Epithelial cell of prostate (primary cell): ENCODE measurements around the gene DIS3L2.
"Not testable (repeated sequence)": the region's sequence is repeated elsewhere in the genome, so short reads cannot be mapped to it uniquely, and the experiment has no call there.

ENCODE experiments used
- DNase-seq: peaks from one replicate; pipeline ENCODE4 v3.0.0-alpha.2; 2011; ENCODE audit warnings: low read depth, low spot score
- H3K27ac ChIP-seq: fragments of 450-650 bp; 2 replicates; pipeline ENCODE4 v1.5.1; 2017; ENCODE audit warnings: mild to moderate bottlenecking

Gene DIS3L2

DNA sequence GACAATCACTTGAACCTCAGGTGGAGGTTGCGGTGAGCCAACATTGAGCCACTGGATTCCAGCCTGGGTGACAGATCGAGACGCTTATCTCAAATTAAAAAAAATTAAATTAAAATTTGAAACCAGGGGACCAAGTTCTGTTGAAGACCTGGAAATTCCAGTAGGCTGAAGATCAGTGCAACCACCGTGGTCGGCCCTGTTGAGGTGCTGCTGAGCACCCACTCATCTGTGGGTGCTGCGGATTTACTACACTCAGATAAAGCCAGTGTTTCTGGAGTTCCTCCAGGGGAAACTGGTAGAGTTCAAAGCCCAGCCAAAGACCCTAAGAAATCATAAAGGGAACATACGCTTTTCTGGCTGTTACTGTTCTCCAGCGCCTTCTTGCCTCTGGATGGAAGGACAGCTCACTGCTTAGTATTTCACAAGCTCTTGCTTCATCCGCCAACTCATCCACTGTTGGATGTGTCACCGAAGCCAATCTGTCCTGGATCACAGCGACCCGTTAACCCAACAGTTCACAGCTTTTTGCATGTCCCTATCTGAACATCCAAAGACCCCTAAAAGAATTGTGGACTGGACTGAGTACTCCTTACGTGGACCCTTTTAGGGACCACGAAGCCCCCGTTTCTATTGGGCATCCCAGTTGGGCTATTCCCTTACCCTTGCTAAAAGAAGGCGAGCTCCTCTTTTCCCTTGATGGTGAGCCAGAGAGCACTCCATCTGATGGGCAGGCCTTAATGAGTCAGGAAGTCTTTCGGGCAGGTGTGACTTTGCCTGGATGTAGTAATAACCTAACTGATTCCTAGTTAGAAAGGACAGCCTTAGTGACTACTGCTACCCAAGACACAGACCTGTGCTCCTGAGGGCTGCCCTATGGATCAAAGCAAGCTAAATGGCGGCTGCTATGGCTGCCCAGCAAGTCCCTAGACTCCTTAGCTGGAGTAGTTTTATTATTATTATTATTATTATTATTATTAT lies 411.0 kb downstream of the DIS3L2 start:
- H3K27ac ChIP-seq: no peak overlapping the region
- no peak for DNase-seq

DNA sequence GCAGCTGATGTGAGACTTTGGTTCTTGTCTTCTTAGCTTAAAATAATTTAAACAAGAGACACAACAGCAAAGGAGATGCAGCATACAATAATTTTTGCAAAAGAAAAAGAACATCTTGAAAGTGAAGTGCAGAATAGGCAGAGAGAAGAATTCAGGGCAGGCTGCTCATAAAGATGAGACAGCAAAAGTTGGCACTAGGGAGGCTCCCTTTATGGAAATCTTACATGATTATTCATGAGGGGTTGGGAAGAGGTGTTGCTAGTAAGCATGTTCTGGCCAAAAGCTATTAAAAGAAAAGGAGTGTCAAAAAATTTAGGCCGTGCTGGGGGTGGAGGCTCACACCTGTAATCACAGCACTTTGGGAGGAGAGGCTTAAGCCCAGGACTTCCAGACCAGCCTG lies 412.8 kb downstream of the DIS3L2 start:
- DNase-seq: no peak
- no peak overlapping the region for H3K27ac ChIP-seq

DNA sequence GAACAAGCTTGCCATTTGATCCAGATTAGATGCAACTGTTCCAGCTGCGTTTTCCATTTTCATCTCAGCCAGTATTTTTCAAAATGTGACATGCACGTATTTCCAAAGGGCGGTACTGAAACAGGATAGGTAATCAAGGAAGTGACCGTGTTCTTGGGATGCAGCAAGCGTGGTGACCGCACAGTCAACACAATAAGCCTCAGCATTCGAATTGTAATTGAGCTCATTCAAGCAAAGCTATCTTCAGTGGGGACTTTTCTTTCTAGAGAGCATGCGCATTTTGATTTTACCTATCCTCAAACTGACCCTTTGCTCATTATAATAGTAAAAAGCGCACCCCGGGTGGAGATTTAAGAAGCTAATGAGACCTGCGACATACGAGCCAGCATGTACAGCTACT lies 413.7 kb downstream of the DIS3L2 start:
- no peak for DNase-seq
- H3K27ac ChIP-seq: no peak overlapping the region

DNA sequence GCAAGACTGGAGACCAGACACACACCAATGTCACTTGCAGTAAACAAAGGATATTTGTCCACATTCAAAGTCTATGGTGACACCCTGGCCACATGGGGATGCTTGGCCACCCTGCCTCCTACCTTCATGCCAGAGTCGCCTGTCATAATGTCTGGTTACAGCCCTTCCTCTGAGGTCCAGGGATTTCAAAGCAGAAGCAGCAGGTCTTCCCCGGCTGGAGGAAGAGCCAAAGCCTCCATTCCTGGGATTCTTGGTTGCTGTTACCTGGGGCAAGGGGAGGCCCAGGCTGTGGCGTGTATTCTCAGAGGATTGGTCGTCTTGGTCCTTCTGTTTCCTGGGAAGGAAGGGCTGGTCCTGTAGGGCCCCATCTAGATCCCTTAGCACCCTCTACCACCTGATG lies 414.7 kb downstream of the DIS3L2 start:
- H3K27ac ChIP-seq: no peak overlapping the region
- DNase-seq: no peak

DNA sequence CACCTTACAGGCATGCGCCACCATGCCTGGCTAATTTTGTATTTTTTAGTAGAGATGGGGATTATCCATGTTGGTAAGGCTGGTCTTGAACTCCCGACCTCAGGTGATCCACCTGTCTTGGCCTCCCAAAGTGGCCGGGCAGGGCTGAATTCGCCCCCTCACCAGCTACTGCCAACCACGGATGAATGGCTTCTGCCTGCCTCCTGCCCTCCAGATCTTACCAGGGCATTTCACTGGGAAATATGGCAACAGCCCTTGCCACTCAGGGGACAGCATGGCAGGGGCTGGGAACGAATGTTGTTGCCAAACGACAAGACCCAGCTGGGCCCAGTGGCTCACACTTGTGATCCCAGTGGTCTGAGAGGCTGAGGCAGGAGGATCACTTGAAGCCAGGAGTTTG lies 415.2 kb downstream of the DIS3L2 start:
- no peak for DNase-seq
- no peak overlapping the region for H3K27ac ChIP-seq

DNA sequence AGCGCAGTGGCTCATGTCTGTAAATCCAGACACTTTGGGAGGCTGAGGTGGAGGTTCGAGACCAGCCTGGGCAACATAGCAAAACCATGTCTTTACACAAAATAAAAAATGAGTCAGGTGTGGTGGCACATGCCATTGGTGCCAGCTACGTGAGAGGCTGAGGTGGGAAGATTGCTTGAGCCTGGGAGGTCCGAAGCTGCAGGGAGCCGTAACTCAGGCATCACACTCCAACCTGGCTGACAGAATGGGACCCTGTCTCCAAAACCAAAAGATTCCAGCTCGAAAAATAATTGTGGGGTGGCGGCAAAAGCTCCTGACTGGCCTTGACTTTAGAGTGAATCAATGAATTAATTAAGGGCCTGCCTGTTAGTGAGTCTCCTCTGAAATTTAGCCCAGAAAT lies 415.8 kb downstream of the DIS3L2 start:
- no peak overlapping the region for H3K27ac ChIP-seq
- no peak for DNase-seq

DNA sequence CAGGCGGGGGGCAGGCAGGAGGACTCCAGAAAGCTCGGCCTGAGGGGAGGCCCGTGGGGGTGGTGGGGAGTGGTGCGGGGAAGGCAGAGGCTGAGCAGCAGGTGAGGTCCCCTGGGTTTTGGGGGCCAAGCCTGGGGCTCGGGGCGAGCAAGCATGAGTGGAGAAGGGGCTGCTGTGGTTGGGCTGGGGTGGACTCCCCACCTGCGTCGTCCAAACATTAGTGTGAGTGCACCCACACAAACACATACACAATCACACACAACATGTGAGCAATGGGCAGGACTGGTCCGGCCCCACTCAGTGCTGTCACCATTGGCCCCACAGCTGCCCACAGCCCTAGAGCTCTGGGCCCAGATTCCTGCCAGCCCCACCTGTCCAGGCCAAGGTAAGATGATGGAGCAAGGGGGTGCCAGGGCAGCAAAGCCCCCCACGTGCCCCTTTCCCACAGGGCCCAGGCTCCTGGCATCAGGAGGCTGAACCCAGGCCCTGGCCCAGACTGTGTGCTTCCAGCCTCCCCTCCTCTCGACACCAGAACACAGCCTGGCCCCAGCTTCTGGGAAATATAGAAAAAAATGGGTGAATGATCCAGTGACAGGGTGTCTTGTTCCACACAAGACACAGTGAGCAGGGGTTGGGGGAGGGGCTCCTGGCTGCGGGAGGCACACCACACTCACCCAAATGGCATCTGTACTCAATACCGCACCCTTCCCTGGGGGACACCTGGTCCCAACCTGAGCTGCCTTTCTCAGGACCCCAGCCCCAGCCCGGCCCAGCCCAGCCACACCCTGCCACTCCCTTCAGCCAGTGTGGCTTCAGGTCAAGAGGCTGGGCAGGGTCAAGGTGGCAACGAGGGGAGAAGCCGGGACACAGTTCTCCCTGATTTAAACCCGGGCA lies 416.6 kb downstream of the DIS3L2 start:
- DNase-seq: no peak
- no peak overlapping the region for H3K27ac ChIP-seq

DNA sequence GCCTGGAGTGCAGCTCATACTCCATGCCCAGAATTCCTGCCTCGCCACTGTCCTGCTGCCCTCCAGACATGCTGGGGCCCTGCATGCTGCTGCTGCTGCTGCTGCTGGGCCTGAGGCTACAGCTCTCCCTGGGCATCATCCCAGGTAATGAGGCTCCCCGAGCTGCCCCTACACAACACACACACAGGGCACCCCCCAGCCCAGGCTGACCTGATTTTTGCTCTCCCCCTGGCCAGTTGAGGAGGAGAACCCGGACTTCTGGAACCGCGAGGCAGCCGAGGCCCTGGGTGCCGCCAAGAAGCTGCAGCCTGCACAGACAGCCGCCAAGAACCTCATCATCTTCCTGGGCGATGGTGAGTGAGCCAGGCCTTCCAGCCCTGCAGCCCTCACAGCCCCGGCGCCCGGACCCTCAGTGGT lies 417.2 kb downstream of the DIS3L2 start, which contains the start of gene ALPP:
Gene ALPP, plus strand, starts transcription at position 17 of the 417 bp plus-strand sequence. Its CDS starts 52 bp downstream, at position 69.
- not testable (repeated sequence) for H3K27ac ChIP-seq, DNase-seq

DNA sequence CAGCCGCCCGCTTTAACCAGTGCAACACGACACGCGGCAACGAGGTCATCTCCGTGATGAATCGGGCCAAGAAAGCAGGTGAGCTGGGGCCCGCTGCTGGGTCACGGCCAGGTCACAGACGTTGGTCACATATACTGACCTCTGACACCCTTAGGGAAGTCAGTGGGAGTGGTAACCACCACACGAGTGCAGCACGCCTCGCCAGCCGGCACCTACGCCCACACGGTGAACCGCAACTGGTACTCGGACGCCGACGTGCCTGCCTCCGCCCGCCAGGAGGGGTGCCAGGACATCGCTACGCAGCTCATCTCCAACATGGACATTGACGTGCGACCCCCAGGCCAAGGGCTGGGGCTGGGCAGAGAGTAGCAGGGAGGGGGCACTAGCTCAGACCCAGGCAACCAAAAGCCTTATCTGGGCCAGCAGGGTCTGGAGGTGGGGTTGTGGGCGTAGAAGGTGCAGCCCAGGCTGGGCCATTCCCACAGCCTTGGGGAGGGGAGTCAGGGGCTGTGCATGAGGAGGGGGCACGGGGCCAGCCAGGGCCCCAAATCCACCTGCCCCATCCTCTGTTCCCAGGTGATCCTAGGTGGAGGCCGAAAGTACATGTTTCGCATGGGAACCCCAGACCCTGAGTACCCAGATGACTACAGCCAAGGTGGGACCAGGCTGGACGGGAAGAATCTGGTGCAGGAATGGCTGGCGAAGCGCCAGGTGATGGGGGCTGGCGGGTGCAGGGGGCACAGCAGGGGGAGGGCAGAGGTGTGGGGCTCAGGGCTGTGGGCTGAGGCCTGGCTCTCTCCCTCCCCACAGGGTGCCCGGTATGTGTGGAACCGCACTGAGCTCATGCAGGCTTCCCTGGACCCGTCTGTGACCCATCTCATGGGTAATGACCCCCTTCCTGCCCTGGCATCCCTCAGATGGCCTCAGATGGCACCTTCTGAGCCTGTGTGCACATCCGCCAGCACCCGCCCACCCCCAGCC lies 418.4 kb downstream of the DIS3L2 start:
- not testable (repeated sequence) for DNase-seq, H3K27ac ChIP-seq

DNA sequence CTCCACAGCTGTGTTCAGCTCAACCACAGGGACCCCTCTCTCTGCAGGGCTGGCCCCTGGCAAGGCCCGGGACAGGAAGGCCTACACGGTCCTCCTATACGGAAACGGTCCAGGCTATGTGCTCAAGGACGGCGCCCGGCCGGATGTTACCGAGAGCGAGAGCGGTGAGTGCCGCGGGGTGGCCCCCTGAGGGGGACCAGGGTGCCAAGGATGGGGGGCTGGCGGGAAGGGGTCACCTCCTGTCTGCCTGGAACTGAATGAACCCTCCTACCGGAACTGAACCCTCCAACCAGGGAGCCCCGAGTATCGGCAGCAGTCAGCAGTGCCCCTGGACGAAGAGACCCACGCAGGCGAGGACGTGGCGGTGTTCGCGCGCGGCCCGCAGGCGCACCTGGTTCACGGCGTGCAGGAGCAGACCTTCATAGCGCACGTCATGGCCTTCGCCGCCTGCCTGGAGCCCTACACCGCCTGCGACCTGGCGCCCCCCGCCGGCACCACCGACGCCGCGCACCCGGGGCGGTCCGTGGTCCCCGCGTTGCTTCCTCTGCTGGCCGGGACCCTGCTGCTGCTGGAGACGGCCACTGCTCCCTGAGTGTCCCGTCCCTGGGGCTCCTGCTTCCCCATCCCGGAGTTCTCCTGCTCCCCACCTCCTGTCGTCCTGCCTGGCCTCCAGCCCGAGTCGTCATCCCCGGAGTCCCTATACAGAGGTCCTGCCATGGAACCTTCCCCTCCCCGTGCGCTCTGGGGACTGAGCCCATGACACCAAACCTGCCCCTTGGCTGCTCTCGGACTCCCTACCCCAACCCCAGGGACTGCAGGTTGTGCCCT lies 419.9 kb downstream of the DIS3L2 start:
- not testable (repeated sequence) for H3K27ac ChIP-seq, DNase-seq

DNA sequence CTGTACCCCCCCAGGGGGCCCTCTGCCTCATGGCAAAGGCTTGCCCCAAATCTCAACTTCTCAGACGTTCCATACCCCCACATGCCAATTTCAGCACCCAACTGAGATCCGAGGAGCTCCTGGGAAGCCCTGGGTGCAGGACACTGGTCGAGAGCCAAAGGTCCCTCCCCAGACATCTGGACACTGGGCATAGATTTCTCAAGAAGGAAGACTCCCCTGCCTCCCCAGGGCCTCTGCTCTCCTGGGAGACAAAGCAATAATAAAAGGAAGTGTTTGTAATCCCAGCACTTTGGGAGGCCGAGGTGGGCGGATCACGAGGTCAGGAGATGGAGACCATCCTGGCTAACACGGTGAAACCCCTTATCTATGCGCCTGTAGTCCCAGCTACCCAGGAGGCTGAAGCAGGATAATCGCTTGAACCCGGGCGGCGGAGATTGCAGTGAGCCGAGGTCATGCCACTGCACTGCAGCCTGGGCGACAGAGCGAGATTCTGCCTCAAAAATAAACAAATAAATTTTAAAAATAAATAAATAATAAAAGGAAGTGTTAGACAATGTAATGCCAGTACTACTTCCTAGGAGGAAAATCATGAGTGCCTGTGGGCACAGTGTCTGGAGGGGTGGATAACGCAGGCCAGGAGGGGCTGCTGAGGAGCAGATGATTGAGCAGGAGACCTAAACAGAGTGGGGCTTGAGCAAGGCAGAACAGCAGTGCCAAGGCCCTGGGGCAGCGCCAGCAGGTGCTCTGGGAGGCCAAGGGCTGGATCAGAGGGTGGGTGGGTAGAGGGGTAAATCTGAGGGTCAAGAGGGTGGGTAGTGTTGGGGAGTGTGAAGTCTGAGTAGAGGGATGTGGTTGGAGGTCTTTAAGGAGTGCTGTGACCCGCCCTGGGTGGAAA lies 421.1 kb downstream of the DIS3L2 start:
- DNase-seq: no peak
- H3K27ac ChIP-seq: no peak overlapping the region

DNA sequence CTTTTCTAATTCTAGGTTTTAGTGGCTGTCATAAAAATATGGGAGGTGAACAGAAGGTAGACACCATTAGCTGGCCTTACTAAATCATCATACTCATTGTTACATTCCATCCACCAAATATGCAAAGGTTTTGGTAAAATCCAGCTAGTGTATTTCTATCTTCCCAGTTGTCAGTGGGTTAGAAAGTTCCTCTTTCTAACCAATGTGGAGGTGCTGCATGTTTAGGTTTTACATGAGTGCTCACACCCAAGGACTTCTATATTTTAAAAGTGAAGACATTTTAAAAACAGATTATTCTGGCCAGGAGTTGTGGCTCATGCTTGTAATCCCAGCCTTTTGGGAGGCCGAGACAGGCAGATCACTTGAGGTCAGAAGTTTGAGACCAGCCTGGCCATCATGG lies 423.0 kb downstream of the DIS3L2 start:
- H3K27ac ChIP-seq: no peak overlapping the region
- DNase-seq: no peak

DNA sequence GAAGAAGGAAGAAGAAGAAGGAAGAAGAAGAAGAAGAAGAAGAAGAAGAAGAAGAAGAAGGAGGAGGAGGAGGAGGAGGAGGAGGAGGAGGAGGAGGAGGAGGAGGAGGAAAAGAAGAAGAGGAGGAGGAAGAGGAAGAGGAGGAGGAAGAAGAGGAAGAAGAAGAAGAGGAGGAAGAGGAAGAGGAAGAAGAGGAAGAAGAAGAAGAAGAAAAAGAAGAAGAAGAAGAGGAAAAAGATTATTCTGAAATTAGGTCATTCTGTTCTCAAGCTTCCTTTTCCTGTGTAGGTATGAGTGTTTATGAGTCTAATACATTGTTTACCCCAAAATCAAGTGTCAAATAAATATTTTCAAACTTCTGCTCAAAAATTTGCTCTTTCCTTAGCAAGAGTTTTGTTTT lies 423.5 kb downstream of the DIS3L2 start:
- not testable (repeated sequence) for DNase-seq, H3K27ac ChIP-seq

DNA sequence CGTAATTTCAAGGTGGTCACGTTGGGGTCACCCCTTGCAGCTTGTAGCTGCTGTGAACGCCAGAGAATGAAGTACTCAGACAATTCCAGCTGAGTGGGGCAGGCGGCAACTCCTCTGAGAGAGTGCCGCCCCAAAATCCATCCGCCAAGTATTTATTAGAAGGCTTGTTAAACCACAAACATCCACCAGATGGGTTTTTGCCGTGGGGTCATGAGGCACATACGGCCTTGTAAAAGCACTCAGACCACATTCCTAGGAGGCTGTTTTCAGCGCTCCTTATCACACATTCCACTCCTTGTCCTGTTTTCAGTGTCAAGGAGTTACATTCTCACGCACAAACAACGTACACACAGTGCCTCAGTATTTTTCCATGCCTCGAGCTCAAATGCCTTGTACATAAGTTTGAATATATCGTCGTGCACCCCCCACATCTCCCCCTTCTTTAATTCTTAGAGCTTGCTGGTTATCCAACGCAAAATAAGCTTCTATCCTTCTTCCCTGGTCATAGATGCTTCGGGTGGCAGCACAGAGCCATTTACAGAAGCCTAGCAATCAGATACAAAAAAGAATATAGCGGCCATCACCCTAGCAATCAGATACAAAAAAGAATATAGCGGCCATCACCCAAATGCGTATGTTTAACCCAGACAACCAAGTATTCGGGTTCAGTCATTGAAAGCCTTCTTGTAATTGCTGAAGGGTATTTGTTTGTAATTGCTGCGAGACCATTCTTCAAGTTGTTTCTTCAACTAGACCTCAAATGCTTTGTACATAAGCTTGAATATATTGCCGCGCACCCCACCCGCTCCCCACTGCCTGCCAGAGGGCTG lies 424.4 kb downstream of the DIS3L2 start:
- H3K27ac ChIP-seq: no peak overlapping the region

DNA sequence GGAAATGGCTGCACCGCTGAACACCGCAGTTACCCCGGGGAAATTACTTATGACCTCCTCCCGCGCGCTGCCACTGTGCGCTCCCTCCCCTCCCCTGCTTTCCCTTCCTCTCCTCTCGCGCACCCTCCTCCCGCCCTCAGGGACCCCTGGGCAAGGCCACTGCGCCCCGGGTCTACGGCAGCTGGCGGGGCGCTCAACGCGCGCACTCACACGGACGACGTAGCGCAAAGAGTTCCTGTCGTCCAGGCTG lies 424.9 kb downstream of the DIS3L2 start:
- H3K27ac ChIP-seq: no peak overlapping the region
- DNase-seq: no peak

More for the DNA sequence above, 424.4 kb downstream of the DIS3L2 start:
- peak; percentile 27 for DNase-seq
